ENCODE results near the gene ASIC1.

Gene ASIC1

DNA sequence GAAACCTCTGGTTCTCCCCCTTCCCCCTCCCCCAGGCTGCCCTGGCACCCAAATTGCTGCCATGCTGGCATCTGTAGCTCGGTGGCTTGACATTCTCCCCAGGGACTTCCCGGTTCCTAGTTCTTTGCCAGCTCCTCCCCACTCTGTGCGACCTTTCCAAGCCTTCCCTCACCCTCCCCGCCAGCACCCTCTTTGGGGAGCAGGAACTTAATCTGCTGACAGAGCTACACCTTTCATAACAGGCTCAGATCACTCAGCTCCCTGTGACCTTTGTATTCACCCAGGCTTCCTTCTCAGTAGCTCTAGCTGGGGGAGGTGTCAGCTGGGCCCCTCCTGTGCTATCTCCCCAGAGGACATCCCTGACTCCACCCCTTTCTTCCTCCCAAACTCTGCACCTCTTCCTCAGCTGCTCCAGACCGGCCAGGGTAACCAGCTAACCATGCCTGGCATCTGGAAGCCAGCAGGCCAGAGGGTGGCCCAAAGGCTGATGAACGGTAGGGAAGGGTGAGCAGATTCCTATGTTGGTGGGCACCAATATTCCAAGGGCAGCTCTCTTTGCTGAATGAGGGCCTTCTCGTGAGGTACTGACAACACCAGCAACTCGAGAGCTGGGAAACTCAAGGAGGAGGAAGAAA, 52.8 kb downstream of the ASIC1 start:
- DNase-seq (ENCODE audit: low spot score), result peak; percentile 50

DNA sequence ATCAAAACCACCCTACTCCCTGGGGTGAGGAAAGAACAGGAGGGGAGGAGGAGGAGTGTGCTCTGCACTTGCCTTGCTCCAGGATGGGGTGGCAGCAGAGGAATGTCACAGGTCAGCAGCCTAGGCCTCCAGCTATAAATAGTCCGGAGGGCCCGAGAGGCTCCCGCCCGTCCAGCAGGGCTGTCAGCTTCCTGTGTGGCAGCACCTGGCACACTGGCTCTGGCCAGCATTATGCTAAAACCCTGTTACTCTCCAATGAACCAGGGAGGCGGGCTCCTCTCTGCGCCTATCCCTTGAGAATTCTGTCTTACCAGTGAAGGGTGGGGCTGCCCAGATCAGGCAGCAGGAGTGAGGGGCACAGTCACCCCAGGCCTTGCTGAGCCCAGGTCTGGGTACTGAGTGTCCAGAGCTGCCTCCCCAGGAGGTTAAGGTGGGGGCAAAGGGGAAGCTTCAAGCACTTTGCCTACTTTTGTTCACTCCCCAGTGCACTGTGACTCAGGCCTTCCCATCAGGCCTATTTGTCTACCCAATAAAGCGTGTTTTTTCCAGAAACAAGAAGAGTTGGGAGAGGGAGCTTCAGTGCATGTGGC, 53.5 kb downstream of the ASIC1 start:
- DNase-seq (ENCODE audit: low spot score), result peak; percentile 62

DNA sequence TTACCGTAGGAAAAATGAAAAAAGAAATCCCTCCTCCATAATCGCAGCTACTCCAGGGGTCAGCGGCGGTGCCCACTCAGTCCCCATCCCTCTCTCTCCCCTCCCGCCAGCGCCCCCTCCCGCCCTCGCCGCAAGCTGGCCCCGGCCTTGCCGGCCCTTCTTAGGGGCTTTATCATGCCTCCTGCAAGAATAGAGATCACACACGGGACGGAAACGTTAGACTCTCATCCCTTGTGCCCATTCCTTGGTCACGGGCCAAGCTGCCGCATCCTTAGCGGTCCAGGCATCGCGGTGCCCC, 53.9 kb downstream of the ASIC1 start:
- DNase-seq (ENCODE audit: low spot score), result no peak

GRCh38 chr12:50111693-50112455, 54.5 kb downstream of the ASIC1 start, which contains the start of gene COX14:
TSS of gene COX14 (plus strand) at chr12:50112236. CDS start at chr12:50120044, 7,808 bp downstream.
- DNase-seq (ENCODE audit: low spot score), result peak; percentile 95

- no peak for DNase-seq (ENCODE audit: low spot score)
Measured at GRCh38 chr12:50112456-50113218, 55.2 kb downstream of the ASIC1 start.

- no peak for DNase-seq (ENCODE audit: low spot score)
Measured at GRCh38 chr12:50117057-50117622, 59.7 kb downstream of the ASIC1 start.

- no peak for DNase-seq (ENCODE audit: low spot score)
Measured at GRCh38 chr12:50119387-50119786, 62.0 kb downstream of the ASIC1 start.

- no peak for DNase-seq (ENCODE audit: low spot score)
Measured at GRCh38 chr12:50120521-50120920, 63.1 kb downstream of the ASIC1 start.

DNA sequence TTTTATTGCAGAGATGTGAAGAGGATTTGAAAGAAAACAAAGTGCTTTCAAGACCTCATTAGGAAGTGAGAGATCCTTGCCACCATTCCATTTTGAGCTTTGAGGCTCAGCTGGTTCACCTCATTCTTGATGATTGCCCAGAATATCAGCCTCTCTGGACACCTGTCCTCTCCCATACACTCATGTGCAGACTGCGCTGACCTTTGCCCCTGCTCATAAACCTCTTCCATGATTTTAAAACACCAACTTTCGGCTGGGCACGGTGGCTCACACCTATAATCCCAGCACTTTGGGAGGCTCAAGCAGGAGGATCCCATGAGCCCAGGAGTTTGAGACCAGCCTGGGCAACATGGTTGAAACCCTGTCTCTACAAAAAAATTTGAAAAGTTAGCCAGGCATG, 63.6 kb downstream of the ASIC1 start:
- DNase-seq (ENCODE audit: low spot score), result no peak

DNA sequence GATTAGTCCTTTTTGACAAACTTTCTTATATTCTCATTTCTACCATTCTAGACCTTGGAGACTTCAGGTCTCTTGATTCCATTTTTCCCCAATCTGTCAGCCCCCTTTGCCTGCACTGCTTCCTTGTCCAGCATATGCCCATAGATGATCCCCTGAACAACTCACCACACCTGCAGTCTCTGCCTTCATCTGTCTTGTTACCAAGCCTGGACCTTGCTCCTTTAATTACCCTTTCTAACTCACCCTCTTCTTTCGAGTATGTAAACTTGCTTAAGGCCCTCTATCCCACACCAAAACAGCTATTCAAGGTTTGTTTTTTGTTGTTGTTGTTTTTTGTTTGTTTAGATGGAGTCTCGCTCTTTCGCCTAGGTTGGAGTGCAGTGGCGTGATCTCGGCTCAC, 64.2 kb downstream of the ASIC1 start:
- DNase-seq (ENCODE audit: low spot score), result no peak

GRCh38 chr12:50123203-50123602, 65.8 kb downstream of the ASIC1 start:
- DNase-seq (ENCODE audit: low spot score), result no peak

- no peak for DNase-seq (ENCODE audit: low spot score)
Measured at GRCh38 chr12:50127546-50127945, 70.2 kb downstream of the ASIC1 start.

- no peak for DNase-seq (ENCODE audit: low spot score)
Measured at GRCh38 chr12:50129290-50129689, 71.9 kb downstream of the ASIC1 start.

GRCh38 chr12:50132505-50133135, 75.2 kb downstream of the ASIC1 start:
- DNase-seq (ENCODE audit: low spot score), result no peak

Measured in HuH-7 (cell line).